Activated naive CD8-positive, alpha-beta T cell treated with anti-CD3 and anti-CD28 coated beads, Interleukin-2, amount 50 U/mL, for 16 hours (primary cell): ENCODE data around the gene KCNT2.
"Not testable (repeated sequence)": the region's sequence is repeated elsewhere in the genome, so short reads cannot be mapped to it uniquely, and the experiment has no call there.

Experiments used
- DNase-seq: peaks from one replicate; pipeline ENCODE4 v3.0.0-alpha.2; 2020; ENCODE audit warnings: low read depth, low spot score

KCNT2 gene

GRCh38 chr1:196590959-196591358 is 17.3 kb downstream of the KCNT2 start:
- DNase-seq: no peak

DNA sequence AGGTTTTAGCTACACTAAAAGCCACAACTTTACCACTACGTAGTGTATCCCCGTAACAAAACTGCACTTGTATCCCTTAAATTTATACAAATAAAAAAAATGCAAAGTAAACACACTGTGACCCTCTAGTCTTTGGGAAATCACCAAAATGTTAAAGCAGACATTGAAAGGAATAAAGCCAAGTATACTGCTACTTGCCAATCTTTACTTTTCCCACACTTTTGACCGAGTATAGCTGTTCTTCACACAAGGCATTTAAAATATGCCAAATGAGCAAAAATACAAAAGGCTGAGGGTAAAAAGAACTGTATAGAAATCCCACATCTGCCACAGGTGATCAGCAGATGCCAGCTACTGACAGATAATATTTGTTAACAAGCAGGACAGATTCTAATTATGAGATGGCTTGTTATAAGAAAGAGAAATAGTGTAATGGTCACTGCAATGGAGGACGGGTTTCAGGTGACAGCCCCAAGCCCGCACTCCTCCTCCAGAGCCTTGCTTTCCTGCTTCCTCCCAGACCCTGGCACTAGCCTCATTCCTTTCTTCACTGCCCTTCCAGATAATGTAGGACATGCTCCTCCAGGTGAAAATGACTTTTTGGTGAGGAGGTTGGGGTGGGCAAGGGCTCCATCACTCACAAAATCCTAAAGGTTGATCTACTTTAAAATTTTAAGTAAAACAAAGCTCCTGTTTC is 18.1 kb downstream of the KCNT2 start:
- DNase-seq: no peak

- no peak for DNase-seq
These were observed 23.5 kb downstream of the KCNT2 start for GRCh38 chr1:196584696-196585095.

- no peak for DNase-seq
These were observed 30.9 kb downstream of the KCNT2 start for GRCh38 chr1:196577386-196577785.

DNA sequence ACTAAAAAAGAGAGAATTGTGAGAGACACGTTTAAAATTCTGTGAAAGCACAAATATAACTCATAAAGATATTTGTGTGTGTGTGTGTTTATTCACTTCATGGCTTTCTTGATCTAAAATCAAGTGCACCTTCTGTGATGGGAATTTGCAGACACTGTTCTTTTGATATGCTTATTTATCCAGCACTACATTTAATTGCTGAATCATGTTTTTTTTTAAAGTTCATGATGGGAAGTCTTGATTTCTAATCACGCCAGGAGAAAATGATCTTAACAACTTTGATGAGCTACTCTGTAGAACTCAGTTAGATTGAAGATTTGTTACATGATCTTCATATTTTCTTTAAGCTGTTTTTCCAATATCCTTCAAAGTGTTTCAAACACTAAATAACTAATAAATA is 35.0 kb downstream of the KCNT2 start:
- no peak for DNase-seq

- no peak for DNase-seq
These were observed 41.0 kb downstream of the KCNT2 start for GRCh38 chr1:196567238-196567637.

DNA sequence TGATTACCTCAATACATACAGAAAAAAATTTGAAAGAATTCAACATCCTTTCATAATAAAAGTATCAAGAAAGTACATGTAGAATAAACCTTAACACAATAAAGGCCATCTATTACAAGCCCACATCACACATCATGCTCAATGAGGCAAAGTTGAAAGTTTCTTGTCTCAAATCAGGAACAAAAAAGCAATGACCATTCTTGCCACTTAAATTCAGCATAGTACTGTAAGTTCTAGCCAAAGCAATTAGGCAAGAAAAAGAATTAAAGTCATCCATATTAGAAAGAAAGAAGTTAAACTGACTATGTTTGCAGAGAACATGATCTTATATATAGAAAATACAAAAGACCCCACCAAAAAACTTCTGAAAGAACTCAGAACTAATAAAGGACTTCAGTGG is 44.5 kb downstream of the KCNT2 start:
- no peak for DNase-seq

GRCh38 chr1:196559314-196559713 is 48.9 kb downstream of the KCNT2 start:
- DNase-seq: no peak

DNA sequence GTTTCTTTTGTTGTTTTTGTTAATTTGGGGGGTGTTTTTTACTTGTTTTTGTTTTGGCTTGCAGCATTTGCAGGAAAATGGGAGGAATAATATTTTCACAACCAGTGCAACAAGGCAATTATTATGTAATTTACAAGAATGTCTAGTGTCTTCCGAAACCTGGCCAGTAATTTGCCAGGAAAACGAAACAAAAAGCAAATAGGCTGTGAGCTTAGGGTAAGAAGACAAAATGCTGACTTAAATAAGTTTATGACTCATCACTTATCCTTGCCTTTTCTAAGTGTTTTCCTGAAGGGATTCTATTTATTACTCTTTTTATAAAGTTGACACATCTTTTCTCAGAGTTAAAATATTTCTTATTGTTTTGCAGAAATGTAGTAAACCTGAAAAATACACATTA is 49.8 kb downstream of the KCNT2 start:
- DNase-seq: no peak

GRCh38 chr1:196557797-196558196 is 50.4 kb downstream of the KCNT2 start:
- DNase-seq: no peak

GRCh38 chr1:196550731-196551130 is 57.5 kb downstream of the KCNT2 start:
- DNase-seq: no peak

DNA sequence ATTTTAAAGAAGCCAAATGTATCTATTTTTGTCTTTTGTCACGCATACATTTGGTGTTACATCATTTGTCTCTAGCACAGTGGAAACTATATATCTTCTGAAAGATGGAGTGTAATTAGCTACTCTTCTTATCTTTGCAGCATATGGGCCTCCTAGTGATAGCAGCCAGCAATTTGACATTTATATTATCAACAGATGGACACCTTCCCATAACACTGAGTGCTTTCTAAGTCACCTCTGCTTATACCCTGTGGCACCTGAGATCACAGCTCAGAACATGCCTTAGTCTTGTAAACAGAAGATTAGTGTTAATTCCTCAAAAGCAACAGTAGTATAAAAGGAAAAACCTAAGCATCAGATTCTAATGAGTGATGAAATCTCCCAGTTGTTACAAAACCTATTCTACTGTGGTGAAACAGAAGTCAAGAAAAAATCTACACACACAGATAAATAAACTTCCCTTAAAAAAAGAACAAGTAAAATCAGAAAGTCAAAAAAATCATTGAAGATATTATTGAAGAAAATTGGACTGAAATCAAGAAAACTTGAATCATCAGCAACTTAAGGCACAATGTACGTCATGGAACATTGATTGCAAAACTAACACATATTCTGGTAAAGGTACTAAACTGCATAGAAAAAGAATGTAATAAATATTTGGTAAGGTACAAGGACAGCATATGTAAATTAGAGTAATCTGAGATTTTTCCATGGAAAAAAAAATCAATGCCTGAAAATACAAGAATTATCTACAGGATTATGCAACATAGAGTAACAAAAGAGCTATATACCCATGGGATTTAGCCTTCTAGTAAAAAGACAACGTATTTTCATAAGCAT is 61.7 kb downstream of the KCNT2 start:
- no peak for DNase-seq

GRCh38 chr1:196545222-196545621 is 63.0 kb downstream of the KCNT2 start:
- no peak for DNase-seq

DNA sequence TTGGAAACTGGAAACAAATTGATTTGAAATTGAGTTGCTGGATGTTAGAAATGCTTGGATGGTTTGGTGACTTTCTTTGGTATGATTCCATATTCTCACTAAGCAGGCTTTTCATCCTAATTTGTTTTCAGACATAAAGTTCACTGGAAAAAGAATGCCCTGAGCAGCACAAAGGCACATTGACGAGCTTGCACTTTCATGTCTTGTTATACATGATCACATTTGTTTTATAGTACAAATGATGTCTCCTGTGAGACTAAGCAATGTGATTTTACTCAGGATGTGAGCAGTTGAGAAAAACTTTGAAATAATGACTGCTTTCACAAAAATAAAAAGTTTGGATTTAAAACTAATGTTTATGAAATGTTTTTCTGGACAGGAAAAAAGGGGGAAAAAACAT is 63.6 kb downstream of the KCNT2 start:
- no peak for DNase-seq

- no peak for DNase-seq
These were observed 64.4 kb downstream of the KCNT2 start for GRCh38 chr1:196543833-196544232.

GRCh38 chr1:196538473-196538872 is 69.8 kb downstream of the KCNT2 start:
- no peak for DNase-seq

GRCh38 chr1:196535727-196536126 is 72.5 kb downstream of the KCNT2 start:
- no peak for DNase-seq

DNA sequence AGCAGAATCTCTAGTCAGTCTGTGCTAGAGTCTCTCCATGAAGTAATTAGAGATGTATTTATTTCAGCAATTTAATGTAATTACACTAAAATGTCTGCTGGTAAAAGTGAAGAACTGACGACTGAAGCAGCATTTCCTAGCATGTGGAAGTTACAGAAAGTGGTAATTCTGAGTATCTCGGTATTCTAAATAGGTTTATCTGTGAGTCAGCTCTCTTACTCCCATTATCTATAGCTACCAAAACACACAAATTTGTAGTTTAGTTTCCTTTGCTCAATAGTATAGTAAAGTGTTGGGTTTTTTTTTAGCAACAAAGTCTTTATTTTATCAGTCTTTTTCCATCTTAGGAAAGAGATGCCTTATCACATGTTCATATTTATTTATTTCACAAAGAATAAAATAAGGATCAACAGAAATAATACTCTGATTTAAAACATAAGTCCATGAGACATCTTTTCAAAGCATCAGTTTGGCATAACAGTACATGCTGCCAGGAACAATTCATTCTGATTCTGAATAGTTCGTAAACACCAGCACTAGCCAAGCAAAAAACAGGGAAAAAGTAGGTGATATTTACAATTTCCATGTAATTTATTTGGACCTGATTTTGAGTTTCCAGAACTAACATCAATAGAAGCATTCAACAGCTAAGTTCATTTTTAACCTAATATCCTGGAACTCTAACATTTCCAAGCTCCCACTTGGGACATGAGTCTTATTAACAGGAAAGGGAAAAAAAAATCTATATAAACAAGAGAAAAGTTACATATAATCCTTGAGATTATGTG is 76.3 kb downstream of the KCNT2 start:
- no peak for DNase-seq

DNA sequence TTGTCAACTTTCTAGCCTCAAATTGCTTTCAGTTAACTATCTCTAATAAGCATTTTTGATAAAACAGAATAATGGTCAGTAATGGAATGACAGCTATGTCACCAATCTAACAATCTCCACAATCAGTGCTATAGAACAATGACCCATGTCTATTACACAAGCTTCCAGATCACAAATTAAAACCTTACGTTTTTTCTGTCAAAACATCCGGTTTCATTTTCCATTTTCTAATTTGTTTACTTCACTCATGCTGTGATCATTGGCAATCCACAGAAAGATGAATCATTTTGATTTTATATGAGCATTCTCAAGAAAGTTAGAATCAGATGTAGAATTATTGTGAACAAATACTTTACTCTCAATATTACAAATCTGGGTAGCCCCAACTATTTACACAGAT is 80.3 kb downstream of the KCNT2 start:
- DNase-seq: no peak

GRCh38 chr1:196522574-196523345 is 85.5 kb downstream of the KCNT2 start:
- DNase-seq: not testable (repeated sequence)

GRCh38 chr1:196517193-196517592 is 91.0 kb downstream of the KCNT2 start:
- DNase-seq: no peak

DNA sequence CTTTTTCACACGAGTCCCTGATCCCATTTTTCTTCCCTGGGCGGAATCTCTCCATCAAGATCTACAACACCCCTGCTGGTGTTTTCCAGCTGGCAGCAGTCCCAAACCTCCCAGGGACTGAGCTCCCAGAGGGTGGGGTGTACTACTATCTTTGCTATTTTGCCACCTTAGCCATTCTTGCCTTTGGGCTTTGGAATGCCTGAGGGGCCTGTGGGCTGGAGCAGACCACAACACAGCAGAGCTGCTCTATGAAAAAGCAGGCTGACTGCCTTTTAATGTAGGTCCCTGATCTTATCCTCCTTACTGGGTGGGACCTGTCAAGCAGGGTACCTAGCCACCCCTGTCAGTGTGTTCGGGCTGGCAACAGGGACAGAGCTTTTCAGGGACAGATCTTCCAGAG is 91.9 kb downstream of the KCNT2 start:
- DNase-seq: no peak
